GM18867 (cell line): Measurements from ENCODE around the gene UBE4B.

Experiments used
- ATAC-seq: cut with Tn5 transposase; IDR thresholded peaks from one replicate; pipeline ENCODE4 v1.9.1; 2021; ENCODE audit warnings: mild to moderate bottlenecking, moderate library complexity; ENCODE audit not compliant: unreplicated experiment

UBE4B gene

GRCh38 chr1:10033359-10033845 is 644 bp downstream of the UBE4B start:
- ATAC-seq, result peak; percentile 18

- ATAC-seq, result no peak
Measured at GRCh38 chr1:10042746-10043145, 10.0 kb downstream of the UBE4B start.

- ATAC-seq, result no peak
Measured at GRCh38 chr1:10045480-10046355, 13.0 kb downstream of the UBE4B start.

DNA sequence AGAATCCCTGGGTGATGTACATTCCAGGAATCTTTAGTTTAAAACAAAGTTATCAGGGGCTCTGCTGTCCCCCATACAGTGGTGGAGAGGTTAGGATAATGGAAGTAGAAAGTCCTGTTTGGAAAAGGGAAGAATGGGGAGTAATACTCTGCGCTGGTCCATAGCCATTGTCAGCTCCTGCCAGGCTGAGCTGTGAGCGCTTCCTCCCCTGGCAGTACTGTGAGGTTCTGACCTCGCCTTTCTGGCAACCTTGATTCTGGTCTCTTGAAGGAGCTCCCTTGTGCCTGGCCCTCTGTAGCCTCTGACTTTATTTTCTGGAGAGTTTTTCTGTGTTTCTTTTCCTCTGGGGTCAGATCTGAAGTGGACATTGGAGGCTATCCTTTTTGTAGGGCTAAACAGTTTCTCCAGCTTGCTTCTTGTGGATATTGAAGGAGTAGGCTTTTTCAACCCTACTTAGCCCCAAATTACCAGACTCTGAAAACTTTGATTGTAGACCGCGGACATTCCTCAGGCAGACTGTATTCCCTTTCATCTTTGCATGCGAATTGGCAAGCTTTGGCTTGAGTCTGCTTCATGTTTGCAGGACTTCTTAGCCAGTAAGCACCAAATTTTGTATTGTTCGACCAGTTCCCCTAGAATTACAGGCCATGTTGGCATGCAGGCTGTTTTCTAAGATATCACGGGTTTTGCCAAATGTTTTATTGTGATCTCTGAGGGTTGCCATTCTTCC is 13.8 kb downstream of the UBE4B start:
- no peak for ATAC-seq

DNA sequence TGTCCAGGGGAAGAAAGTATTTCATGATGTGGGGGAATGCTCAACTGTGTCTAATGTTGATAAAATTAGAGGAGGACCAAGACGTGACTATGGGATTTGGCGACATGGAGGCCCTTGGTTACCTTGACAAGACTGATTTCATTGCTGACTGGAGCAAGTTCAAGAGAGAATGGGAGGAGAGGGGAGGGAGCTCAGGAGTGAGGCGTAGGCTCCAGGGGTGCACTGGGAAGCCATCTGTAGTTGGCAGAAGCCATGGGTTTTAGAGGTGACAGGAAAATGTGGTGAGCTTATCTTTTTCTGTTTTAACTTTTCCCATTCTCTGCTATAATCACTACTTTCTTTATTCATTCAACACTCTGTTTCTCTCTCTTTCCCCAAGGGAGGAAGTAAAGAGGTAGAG is 15.8 kb downstream of the UBE4B start:
- no peak for ATAC-seq

DNA sequence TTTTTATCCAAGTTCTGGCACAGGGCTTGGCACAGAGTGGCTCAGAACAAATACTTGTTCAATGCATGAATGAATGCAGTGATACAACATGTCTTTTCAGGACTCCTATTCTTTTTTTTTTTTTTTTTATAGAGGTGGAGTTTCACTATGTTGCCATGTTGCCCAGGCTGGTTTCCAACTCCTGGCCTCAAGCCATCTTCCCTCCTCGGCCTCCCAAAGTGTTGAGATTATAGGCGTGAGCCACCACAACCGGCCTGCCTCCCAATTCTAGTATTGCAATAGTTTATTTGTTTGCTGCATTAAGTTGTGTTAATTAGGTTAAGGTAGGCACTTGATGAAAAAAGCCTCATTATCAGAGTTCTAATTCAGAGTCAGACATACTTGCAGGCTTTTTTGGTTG is 17.9 kb downstream of the UBE4B start:
- ATAC-seq, result no peak

- no peak for ATAC-seq
Measured at GRCh38 chr1:10051656-10052055, 18.9 kb downstream of the UBE4B start.

DNA sequence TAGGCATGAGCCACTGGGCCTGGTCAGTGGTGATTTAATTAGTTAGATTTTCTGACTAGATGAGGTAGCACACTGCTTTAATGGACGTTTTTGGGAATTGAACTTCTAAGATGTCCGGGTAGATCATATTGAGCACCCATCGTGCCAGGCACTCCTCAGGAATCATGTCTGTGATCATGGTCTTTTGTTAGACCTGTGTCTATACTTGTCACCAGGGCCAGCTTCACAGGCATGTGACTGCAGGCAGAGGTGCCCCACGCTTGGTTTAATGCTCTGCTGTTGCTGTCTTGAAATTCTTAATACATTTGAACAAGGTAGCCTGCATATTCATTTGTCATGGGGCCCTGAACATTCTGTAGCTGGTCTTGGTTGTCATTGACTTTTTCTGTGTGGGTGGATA is 19.6 kb downstream of the UBE4B start:
- no peak for ATAC-seq

GRCh38 chr1:10054465-10054864 is 21.7 kb downstream of the UBE4B start:
- ATAC-seq, result no peak

DNA sequence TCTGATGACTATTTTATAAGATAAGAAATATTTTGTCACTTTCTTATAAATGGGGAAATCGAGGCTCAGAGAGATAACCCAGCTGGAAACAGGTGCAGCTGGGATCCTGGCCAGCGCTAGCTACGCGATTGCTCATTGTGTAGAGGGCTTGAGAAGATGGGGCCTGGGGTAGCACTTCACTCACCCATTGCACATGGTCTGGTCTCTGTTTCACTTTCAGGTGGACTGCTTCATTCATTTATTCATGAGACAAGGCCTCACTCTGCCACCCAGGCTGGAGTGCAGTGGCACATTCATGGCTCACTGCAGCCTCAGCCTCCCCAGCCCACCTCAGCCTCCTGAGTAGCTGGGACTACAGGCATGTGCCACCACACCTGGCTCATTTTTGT is 23.8 kb downstream of the UBE4B start:
- no peak for ATAC-seq

GRCh38 chr1:10057343-10057742 is 24.6 kb downstream of the UBE4B start:
- ATAC-seq, result no peak

DNA sequence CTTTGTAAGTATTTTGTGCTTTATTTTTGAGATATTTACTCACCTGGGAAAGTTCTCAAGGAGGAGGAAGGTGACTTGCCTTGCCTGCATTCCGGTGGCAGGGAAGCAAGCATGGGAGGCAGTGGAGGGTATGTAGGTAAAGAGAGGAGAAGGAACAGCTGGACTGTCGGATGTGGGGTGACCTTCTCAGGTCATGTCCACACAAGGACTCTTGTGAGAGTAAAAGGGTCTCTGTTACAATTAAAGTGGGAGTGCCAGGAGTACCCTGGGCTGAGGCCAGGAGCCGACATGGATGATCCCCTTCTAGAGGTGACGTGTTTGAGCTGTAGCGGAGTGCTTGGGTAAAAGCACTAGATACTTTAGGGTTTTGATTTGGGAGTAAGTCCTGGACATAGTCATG is 25.0 kb downstream of the UBE4B start:
- no peak for ATAC-seq

- ATAC-seq, result no peak
Measured at GRCh38 chr1:10059342-10059718, 26.6 kb downstream of the UBE4B start.

DNA sequence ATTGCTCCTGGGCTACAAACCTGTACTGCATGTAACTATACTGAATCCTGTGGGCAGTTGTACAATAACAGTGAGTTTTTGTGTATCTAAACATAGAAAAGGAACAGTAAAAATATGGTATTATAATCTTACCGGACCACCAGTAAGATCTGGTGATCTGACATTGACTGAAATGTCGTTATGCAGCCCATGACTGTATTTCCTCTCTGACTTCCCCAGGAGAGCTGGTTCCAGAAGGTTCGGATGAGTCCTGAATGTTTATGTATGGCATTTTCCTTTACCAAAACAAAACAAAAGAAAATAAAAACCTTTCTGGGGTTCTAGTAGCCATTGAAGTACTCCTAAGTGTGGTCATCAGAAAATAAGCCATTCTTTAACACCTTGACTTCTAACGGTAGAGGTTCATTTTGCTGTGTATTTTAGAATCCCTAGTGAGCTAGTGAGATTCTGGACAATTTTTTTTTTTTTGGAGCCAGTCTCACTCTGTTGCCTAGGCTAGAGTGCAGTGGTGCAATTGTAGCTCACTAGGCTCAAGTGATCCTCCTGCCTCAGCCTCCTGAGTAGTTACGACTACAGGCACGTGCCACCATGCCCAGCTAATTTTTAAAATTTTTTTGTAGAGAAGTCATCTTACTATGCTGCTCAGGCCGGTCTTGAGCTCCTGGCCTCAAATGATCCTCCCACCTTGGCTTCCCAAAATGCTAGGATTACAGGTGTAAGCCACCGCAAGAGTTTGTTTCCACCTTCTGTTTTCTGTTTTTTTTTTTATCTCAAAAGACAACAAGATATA is 27.7 kb downstream of the UBE4B start:
- no peak for ATAC-seq

GRCh38 chr1:10061276-10061675 is 28.5 kb downstream of the UBE4B start:
- ATAC-seq, result no peak

DNA sequence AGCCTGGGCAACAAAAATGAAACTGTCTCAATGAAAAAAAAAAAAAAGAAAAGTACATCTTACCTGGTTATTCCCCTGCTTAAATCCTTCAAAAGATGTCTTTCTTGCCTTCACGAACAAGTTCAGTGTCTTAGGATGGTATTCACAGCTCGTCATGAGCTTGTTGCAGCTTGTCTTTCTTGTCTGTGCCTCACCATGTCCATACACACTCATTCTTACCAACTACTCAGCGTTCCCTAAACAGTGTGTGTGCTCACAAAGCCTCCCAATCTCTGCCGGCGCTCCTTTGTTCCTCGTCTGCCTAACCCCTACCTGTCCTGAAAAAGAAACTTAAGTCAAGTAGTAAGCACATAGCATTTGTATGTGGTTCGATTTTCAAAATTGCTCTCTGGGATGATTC is 31.1 kb downstream of the UBE4B start:
- no peak for ATAC-seq

DNA sequence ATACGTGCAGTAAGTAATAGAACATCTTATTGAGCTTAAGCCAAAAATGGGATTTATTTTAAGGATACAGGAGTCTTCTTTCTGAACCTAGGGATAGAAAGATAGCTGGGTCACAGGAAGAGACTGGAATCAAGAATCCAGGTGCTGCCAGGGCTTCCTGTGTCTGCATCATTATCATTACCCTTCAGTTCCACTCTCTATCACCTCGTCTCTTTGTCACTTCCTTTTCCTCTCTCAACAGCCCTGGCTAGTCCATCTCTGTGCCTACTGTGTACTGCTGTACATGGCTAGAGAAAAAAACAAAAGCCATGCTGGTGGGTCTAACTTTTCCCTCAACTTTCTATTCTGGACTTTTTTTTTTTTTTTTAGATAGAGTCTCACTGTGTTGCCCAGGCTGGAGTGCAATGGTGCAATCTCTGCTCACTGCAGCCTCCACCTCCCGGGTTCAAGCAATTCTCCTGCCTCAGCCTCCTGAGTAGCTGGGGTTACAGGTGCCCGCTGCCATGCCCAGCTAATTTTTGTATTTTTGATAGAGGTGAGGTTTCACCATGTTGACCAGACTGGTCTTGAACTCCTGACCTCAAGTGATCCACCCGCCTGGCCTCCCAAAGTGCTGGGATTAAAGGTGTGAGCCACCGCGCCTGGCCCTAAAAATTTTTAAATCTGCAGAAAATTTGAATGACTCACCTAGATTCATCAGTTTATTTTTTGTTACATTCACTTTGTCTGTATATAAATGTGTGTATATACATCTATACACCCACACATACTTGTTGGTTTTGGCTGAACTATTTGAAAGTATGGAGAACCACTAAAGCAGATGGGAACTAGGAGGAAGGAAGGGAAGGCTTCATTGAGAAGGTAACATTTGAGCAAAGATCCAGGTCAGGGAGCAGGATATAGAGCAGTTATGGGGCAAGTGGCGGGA is 31.9 kb downstream of the UBE4B start:
- ATAC-seq, result no peak

GRCh38 chr1:10065344-10065685 is 32.6 kb downstream of the UBE4B start:
- ATAC-seq, result no peak

- no peak for ATAC-seq
Measured at GRCh38 chr1:10065760-10066159, 33.0 kb downstream of the UBE4B start.

- no peak for ATAC-seq
Measured at GRCh38 chr1:10068605-10069294, 36.0 kb downstream of the UBE4B start.
